SK-N-SH treated with all-trans-retinoic acid at 6 μM for 48 hours (cell line): ENCODE results near the gene RASL11B.
"Not testable (repeated sequence)": the region's sequence is repeated elsewhere in the genome, so short reads cannot be mapped to it uniquely, and the experiment has no call there.

Experiments
- ATAC-seq: fragments of 200-7000 bp; cut with Tn5 transposase; 3 replicates; pipeline ENCODE4 v1.9.1; 2020; ENCODE audit warnings: mild to moderate bottlenecking, moderate library complexity
- BACH2 ChIP-seq: fragments of 250-450 bp; sonication (Bioruptor Pico); IDR thresholded peaks from 2 replicates; pipeline ENCODE4 v1.9.0; 2021; ENCODE audit warnings: mild to moderate bottlenecking, borderline replicate concordance
- CSDC2 ChIP-seq: fragments of 250-450 bp; sonication (Bioruptor Pico); IDR thresholded peaks from 2 replicates; pipeline ENCODE4 v1.5.0; 2020; ENCODE audit warnings: mild to moderate bottlenecking, moderate library complexity
- ESRRG ChIP-seq: fragments of 250-450 bp; sonication (Bioruptor Pico); IDR thresholded peaks from 2 replicates; pipeline ENCODE4 v1.6.1; 2021; ENCODE audit warnings: mild to moderate bottlenecking
- ISL1 ChIP-seq: fragments of 250-450 bp; sonication (Bioruptor Pico); IDR thresholded peaks from 2 replicates; pipeline ENCODE4 v2.1.2; 2022; ENCODE audit warnings: mild to moderate bottlenecking, moderate library complexity
- OSR1 ChIP-seq: fragments of 250-450 bp; sonication (Bioruptor Pico); IDR thresholded peaks from 2 replicates; pipeline ENCODE4 v1.8.0; 2022; ENCODE audit warnings: moderate library complexity, mild to moderate bottlenecking, inconsistent platforms
- PPARA ChIP-seq: fragments of 250-450 bp; sonication (Bioruptor Pico); IDR thresholded peaks from 2 replicates; pipeline ENCODE4 v1.5.0; 2020; ENCODE audit warnings: mild to moderate bottlenecking, borderline replicate concordance
- RARB ChIP-seq: fragments of 250-450 bp; sonication (Bioruptor Pico); IDR thresholded peaks from 2 replicates; pipeline ENCODE4 v1.8.0; 2021; ENCODE audit warnings: mild to moderate bottlenecking, moderate library complexity
- SNAI2 ChIP-seq: fragments of 250-450 bp; sonication (Bioruptor Pico); IDR thresholded peaks from 2 replicates; pipeline ENCODE4 v1.5.0; 2020; ENCODE audit warnings: mild to moderate bottlenecking, moderate library complexity
- TCF4 ChIP-seq: fragments of 250-450 bp; sonication (Bioruptor Pico); IDR thresholded peaks from 2 replicates; pipeline ENCODE4 v1.8.0; 2021; ENCODE audit warnings: mild to moderate bottlenecking, moderate library complexity, borderline replicate concordance
- TOX ChIP-seq: fragments of 250-450 bp; sonication (Bioruptor Pico); IDR thresholded peaks from 2 replicates; pipeline ENCODE4 v1.8.0; 2021; ENCODE audit warnings: mild to moderate bottlenecking, moderate library complexity, borderline replicate concordance
- ZC3H10 ChIP-seq: fragments of 250-450 bp; sonication (Bioruptor Pico); IDR thresholded peaks from 2 replicates; pipeline ENCODE4 v1.5.1; 2021; ENCODE audit warnings: mild to moderate bottlenecking, moderate library complexity
- ZFP3 ChIP-seq: fragments of 250-450 bp; sonication (Bioruptor Pico); IDR thresholded peaks from 2 replicates; pipeline ENCODE4 v1.5.0; 2020; ENCODE audit warnings: mild to moderate bottlenecking, moderate library complexity
- ZFP30 ChIP-seq: fragments of 450-650 bp; formaldehyde crosslinking; IDR thresholded peaks from 2 replicates; pipeline ENCODE4 v1.5.0; 2022; ENCODE audit warnings: mild to moderate bottlenecking, moderate library complexity
- ZNF565 ChIP-seq: fragments of 450-650 bp; formaldehyde crosslinking; conservative IDR thresholded peaks from 2 replicates; pipeline ENCODE4 v1.5.0; 2020; ENCODE audit warnings: low read depth, mild to moderate bottlenecking, moderate library complexity
- ZNF70 ChIP-seq: fragments of 450-650 bp; formaldehyde crosslinking; IDR thresholded peaks from 2 replicates; pipeline ENCODE4 v1.5.0; 2020; ENCODE audit warnings: mild to moderate bottlenecking, moderate library complexity
- ZNF8 ChIP-seq: fragments of 450-650 bp; formaldehyde crosslinking; IDR thresholded peaks from 2 replicates; pipeline ENCODE4 v1.5.0; 2020; ENCODE audit warnings: mild to moderate bottlenecking, moderate library complexity
- TF ChIP-seq, protein P1 (sequence below): fragments of 250-450 bp; sonication (Bioruptor Pico); IDR thresholded peaks from 2 replicates; pipeline ENCODE4 v1.5.0; 2020; ENCODE audit warnings: mild to moderate bottlenecking, moderate library complexity
- TF ChIP-seq, protein P2 (sequence below): fragments of 250-450 bp; sonication (Bioruptor Pico); IDR thresholded peaks from 2 replicates; pipeline ENCODE4 v1.8.0; 2020; ENCODE audit warnings: mild to moderate bottlenecking, moderate library complexity, borderline replicate concordance
- TF ChIP-seq, protein P3 (sequence below): fragments of 250-450 bp; sonication (Bioruptor Pico); IDR thresholded peaks from 2 replicates; pipeline ENCODE4 v1.5.1; 2020; ENCODE audit warnings: low read depth, mild to moderate bottlenecking, moderate library complexity
- TF ChIP-seq, protein P4 (sequence below): fragments of 250-450 bp; sonication (Bioruptor Pico); IDR thresholded peaks from 2 replicates; pipeline ENCODE4 v1.5.1; 2021; ENCODE audit warnings: mild to moderate bottlenecking, moderate library complexity

RASL11B gene

DNA sequence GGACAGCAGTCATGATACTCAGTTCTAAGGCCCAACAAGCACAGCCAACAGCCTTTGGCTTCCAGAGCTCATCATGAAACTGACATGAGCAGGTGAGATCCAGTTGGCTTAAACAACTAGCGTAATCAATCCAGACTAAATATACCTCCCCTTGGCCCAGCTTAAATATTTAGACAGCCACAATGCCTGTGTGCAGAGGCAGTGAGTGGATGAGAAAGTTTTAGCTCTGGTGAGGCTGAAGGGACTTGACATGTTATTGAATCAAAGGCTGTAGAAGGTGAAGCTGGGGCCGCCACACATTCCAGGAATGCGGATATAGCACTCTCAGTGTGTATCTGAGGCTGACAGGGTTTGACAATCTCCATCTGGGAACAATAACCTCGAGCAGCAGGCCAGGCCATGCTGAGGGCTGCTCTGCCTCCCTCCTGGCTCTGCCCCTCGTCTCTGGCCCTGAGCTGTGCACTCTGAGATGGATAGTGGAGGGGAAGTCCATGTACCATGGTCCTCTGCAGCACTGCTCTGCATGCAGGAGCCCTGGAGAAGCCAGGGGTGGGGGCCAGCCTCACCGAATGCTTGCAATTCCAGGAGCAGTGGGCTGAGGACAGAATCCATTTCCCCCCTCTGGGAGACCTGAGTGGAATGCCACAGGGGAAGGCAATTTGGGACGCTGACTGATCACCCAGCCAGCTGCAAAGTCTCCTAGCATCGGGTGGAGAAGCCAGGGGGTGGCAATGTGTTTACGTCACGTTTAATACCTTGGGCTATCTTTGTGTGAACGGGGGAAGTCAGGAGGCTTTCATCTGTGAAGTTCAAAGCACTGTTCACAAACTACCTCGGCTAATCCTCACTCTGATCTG, 37.3 kb upstream of the RASL11B start:
- ATAC-seq: peak; percentile 98

DNA sequence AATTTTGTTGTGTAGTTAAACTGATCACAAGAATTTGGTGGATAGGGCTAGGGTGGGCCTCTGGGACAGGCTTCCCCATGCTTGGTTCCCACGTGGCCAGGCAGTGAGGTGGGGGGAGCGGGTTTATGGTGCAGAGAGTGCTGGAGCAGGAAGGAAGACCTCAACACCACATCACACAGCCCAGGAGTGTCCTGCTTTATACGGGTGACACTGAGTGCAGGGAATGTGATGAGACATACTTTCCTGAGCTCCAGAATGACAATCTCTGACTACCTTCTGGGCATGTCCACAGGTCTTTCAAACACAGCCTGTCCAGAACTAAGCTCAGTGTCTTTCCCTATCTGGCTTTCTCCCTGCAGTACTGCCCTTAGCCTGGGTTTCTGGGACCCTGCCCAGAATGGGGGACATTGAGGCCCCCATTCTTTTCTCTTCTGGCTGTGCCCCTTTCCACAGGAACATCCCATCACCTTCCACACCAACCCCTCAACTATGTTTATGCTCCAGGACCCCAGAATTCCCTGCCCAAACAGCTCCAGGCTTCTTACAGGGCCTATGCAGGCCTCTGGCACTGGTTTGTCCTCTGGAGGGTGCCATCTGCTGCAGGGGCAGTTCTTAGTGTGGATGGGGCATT, 36.5 kb upstream of the RASL11B start:
- peak; percentile 15 for ATAC-seq

More for the DNA sequence above, 37.3 kb upstream of the RASL11B start:
- TF ChIP-seq ISL1 (CRISPR knock-in tag): peak; percentile 51
- no peak for TF ChIP-seq ESRRG (CRISPR knock-in tag)
- TF ChIP-seq ZNF70 (CRISPR knock-in tag): peak; percentile 86
- TF ChIP-seq TCF4 (CRISPR knock-in tag): peak; percentile 72; the same call in 1 of the 2 replicates
- TF ChIP-seq, protein P1, sequence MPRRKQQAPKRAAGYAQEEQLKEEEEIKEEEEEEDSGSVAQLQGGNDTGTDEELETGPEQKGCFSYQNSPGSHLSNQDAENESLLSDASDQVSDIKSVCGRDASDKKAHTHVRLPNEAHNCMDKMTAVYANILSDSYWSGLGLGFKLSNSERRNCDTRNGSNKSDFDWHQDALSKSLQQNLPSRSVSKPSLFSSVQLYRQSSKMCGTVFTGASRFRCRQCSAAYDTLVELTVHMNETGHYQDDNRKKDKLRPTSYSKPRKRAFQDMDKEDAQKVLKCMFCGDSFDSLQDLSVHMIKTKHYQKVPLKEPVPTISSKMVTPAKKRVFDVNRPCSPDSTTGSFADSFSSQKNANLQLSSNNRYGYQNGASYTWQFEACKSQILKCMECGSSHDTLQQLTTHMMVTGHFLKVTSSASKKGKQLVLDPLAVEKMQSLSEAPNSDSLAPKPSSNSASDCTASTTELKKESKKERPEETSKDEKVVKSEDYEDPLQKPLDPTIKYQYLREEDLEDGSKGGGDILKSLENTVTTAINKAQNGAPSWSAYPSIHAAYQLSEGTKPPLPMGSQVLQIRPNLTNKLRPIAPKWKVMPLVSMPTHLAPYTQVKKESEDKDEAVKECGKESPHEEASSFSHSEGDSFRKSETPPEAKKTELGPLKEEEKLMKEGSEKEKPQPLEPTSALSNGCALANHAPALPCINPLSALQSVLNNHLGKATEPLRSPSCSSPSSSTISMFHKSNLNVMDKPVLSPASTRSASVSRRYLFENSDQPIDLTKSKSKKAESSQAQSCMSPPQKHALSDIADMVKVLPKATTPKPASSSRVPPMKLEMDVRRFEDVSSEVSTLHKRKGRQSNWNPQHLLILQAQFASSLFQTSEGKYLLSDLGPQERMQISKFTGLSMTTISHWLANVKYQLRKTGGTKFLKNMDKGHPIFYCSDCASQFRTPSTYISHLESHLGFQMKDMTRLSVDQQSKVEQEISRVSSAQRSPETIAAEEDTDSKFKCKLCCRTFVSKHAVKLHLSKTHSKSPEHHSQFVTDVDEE (CRISPR knock-in tag): peak; percentile 72
- TF ChIP-seq, all 23 proteins: peak for 4

DNA sequence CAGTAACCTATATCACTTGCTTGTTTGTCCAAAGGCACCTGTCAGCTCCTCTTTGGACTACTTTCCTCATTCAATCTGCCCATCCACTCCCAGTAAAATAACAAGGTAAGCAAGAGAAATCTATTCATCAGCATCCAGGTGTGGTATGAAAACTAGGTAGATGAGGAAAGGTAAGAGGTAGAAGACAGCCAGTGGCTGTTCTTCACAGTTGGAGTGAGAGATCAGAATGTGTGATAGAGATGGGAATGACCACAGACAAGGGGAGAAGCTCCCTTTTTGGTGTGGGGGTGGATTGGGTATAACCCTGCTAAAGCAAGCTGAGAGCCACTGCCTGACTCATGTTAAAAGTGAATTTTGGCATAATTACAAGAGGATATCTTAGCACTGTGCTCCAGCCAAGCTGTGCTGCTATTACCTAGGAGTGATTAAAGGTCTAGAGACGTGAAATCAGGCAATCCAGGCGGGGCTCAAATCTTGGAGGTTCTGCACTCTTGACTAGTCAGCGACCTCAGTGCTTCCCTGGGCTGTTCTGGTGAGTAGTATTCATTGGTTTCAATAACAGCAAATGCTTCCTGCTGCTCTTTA, 28.1 kb upstream of the RASL11B start:
- ATAC-seq: no peak
- TF ChIP-seq ISL1 (CRISPR knock-in tag) (no peak), TOX (CRISPR knock-in tag) (no peak), ZNF8 (CRISPR knock-in tag) (no peak), RARB (no peak), ZNF565 (no peak), BACH2 (no peak), PPARA (no peak), ZFP3 (CRISPR knock-in tag) (no peak), CSDC2 (CRISPR knock-in tag) (no peak), ZNF70 (CRISPR knock-in tag) (no peak), ZFP30 (CRISPR knock-in tag) (no peak), TCF4 (CRISPR knock-in tag) (no peak), SNAI2 (CRISPR knock-in tag) (no peak), OSR1 (no peak), ZC3H10 (CRISPR knock-in tag) (no peak)
- TF ChIP-seq, protein P2, sequence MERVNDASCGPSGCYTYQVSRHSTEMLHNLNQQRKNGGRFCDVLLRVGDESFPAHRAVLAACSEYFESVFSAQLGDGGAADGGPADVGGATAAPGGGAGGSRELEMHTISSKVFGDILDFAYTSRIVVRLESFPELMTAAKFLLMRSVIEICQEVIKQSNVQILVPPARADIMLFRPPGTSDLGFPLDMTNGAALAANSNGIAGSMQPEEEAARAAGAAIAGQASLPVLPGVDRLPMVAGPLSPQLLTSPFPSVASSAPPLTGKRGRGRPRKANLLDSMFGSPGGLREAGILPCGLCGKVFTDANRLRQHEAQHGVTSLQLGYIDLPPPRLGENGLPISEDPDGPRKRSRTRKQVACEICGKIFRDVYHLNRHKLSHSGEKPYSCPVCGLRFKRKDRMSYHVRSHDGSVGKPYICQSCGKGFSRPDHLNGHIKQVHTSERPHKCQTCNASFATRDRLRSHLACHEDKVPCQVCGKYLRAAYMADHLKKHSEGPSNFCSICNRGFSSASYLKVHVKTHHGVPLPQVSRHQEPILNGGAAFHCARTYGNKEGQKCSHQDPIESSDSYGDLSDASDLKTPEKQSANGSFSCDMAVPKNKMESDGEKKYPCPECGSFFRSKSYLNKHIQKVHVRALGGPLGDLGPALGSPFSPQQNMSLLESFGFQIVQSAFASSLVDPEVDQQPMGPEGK: no peak
- TF ChIP-seq, protein P3, sequence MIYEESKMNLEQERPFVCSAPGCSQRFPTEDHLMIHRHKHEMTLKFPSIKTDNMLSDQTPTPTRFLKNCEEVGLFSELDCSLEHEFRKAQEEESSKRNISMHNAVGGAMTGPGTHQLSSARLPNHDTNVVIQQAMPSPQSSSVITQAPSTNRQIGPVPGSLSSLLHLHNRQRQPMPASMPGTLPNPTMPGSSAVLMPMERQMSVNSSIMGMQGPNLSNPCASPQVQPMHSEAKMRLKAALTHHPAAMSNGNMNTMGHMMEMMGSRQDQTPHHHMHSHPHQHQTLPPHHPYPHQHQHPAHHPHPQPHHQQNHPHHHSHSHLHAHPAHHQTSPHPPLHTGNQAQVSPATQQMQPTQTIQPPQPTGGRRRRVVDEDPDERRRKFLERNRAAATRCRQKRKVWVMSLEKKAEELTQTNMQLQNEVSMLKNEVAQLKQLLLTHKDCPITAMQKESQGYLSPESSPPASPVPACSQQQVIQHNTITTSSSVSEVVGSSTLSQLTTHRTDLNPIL: no peak
- TF ChIP-seq, protein P1 (CRISPR knock-in tag): no peak
- TF ChIP-seq, protein P4, sequence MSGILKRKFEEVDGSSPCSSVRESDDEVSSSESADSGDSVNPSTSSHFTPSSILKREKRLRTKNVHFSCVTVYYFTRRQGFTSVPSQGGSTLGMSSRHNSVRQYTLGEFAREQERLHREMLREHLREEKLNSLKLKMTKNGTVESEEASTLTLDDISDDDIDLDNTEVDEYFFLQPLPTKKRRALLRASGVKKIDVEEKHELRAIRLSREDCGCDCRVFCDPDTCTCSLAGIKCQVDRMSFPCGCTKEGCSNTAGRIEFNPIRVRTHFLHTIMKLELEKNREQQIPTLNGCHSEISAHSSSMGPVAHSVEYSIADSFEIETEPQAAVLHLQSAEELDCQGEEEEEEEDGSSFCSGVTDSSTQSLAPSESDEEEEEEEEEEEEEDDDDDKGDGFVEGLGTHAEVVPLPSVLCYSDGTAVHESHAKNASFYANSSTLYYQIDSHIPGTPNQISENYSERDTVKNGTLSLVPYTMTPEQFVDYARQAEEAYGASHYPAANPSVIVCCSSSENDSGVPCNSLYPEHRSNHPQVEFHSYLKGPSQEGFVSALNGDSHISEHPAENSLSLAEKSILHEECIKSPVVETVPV (CRISPR knock-in tag): no peak
- TF ChIP-seq, all 23 proteins: peak for 0

More for the DNA sequence above, 36.5 kb upstream of the RASL11B start:
- TF ChIP-seq ZFP30 (CRISPR knock-in tag) (no peak), ZC3H10 (CRISPR knock-in tag) (no peak)

DNA sequence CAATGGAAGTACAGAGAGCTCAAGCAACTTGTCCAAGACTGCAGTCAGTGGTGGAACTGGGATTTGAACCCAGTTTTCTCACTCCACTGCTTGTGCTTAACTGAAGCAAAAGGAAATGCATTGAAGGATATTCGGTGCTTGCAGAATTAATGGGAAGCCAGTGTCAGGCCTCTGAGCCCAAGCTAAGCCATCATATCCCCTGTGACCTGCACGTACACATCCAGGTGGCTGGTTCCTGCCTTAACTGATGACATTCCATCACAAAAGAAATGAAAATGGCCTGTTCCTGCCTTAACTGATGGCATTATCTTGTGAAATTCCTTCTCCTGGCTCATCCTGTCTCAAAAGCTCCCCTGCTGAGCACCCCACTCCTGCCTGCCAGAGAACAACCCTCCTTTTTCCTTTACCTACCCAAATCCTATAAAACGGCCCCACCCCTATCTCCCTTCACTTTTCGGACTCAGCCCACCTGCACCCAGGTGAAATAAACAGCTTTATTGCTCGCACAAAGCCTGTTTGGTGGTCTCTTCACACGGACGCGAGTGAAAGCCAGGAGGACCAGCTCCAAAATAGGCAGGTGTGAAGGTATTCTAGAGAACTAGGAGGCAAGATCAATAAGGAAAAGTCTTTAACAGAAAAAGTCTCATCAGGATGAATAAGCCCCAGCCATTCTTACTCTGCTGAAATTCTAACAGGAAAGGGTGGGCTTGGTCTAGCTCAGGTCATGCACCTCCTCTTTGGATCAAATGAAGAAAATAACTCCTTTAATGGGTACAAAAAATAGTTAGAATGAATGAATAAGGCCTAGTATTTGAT, 27.3 kb upstream of the RASL11B start:
- not testable (repeated sequence) for ATAC-seq
